Occipital lobe (tissue), 2 donors: ENCODE data around the gene ANKS1A. TPM values are rescaled to one million over a fixed set of nuclear protein-coding genes. Genes with fewer than 3 reads are reported as not detected.

Experiments
- DNase-seq: peaks from one replicate; lab custom pipeline; 2025; lab: John Stamatoyannopoulos, UW
- total RNA-seq: library from RNA; depleted of rRNA; stranded (reverse); fragments of >200 nt; gene quantifications from one replicate; pipeline ENCODE4 v1.2.3, GENCODE V29; 2014

Gene ANKS1A
- total RNA-seq, 1 donor from 2014 or later, result 11.4 TPM

DNA sequence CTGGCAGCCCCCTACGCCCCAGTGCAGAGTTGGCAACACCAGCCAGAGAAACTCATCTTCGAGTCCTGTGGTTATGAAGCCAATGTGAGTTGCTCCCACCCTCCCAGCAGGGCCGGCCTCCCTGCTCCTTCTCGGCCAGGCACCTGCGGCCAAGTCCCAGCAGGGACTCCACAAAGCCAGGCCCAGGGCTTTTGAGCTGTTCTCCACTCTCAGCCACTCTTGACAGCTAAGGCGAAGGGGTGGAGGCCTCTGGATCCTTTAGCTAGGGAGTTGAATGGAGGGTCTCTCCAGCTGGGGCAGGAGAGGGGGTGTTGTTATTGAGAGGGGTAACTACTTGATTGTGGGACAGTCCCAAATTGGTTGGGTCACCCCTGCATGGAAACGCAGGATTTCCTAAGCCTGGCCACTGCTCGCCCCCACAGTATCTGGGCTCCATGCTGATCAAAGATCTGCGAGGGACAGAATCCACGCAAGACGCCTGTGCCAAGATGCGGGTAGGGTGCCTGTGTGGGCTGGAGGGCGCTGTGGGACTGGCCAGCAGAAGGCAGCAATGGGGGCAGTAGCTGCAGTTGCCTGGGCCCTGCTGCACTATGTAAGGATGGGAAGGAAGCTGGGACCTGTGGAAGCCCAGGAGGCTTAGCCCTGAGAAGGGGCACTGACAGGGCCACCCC lies 193.8 kb downstream of the ANKS1A start:
- DNase-seq, result no peak

DNA sequence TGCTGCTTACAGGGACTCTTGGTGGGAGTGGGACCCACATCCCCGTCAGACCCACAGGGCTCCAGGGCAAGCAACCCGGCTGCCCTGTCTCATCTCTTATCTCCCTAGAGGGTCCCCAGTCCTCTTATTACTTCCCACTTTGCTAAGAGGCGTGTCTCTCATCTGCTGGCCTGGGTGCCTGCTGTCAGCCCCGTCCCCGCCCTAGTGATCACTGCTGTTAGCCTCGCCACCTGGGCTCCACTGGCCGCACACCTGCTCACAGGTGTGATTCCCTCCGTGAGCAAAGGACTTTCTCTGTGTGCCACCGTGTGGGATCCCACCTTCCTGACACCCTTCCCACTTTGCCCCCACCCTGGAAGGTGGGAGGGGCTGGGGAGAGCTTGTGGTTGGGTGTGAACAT lies 194.5 kb downstream of the ANKS1A start:
- no peak for DNase-seq

DNA sequence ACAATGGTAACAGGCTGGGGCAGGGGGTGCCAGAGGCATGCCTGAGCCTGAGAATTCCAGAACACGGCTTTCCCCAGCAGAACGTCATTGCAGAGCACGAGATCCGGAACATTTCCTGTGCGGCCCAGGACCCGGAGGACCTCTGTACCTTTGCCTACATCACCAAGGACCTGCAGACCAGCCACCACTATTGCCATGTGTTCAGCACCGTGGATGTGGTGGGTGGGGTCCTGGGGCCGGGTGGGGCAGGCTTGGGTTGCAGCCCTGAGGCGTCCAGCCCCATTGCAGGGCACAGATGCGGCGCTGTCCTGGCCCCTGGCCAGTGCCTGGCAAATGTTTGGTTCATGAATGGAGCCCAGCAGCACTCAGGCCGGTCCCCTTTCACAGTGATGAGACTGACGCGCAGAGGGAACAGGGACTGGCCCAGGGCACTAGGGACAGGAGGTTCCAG lies 195.0 kb downstream of the ANKS1A start:
- no peak for DNase-seq

DNA sequence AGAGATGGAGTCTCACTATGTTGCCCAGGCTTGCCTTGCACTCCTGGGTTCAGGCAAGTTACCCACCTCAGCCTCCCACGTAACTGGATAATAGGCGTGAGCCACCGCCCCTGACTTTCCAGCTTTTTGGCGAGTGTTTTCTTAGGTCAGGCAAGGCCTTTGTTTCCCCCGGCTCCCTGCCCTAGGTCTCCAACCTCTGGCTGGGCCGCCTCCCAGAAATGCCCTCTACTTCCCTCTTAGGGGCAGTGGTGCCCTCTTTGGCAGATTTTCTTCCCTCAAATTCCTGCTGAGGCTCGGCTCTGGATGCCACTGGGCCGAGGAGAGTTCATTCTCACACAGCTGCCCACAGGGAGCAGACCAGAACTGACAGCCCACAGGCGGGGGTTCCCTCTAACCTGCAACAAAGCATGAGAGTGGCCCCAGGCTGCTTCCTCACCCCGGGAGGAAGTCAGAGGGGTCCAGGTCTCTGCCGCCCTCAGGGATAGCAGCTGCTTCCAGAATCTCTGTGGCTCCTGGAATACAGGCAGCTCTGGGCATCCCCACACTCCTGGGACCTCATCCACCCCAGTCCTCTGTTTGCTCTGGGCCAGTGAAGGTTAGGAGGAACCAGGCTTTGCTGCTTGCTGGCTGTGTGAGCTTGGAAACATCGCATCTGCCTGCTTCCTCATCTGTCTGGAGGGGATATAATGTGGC lies 195.6 kb downstream of the ANKS1A start:
- DNase-seq, result no peak

DNA sequence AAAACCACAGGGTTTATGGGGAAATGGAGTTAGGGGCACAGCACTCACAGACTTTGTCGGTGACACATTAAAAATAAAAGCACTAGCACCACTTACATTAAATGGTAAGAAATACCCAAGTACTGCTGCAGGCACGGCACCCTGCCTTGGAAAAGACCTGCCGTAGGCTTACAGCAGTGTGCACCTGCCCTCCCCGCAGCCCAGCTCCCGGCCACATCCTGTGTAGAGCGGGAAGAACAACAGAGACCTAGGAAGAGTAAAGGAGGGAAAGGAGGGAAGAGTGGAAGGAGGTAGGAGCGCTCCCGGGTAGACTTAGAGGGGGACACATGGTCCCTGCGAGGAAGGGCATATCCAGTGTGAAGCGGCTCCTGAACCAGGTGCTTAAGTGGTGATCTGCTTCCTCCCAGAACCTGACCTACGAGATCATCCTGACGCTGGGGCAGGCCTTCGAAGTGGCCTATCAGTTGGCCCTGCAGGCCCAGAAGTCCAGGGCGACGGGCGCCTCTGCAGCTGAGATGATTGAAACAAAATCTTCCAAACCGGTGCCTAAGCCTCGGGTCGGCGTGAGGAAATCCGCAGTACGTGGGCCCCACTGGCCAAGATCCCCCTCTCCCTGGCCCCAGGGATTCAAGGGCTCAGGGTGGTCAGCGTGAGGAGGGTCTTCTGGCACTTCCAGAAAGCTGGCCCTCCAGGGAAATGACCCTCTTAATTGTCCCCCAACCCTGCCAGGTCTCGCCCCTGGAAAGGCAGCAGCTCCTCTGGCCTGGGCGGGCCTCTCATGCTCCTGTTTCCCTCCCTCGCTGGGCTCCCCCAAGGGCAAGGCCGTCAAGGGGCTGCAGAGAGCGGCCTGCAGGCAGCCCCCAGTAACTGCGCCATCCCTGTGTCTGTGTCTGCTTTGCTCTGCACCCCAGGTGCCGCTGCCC lies 196.6 kb downstream of the ANKS1A start:
- no peak for DNase-seq

DNA sequence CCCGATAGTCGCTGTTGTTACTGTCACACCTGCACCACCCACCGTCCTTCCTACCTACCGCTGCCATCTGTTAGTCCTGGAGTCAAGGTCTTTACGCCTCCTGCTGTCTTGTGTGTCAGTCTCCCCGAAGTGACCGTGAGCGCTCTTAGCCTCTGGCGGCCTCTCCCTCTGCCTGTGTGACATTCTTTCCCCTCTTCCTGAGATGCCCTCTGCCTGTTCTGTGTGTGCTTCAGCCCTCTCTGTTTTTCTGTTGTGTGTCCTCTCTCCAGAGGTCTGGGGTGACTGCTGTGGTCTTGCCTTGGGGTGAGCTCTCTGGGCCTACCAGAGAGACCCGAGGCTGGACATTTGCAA lies 197.2 kb downstream of the ANKS1A start:
- DNase-seq, result no peak

DNA sequence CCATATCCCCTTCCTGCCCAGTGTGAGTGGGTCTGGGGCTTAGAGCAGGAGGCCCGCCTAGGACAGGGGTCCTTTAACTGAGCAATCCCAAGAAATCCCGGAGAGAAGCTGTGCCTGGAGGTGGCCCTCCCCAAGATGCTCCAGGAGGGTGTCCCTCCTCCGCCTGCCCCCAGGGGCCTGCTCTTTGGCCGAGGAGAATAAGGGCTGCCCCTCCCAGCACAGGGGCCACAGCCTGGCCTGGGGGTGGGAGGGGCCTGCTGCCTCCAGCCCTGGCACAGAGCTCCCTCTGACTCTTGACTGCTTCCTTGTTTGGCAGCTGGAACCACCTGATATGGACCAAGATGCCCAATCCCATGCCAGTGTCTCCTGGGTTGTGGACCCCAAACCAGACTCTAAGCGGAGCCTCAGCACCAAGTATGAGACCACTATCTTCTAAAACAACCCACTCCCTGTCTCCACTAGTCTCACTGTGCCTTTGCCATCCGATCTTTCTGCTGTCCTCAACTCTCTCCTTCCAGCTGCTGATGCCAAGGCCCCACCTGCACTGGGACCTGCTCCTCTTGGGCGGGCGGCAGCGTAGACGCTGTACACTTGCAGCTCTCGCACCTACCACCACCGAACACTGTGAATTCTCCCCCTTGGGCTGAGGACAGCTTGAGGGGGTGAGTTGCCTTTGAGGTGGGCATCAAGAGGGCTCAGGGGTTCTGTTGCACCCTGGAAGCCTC lies 197.7 kb downstream of the ANKS1A start:
- no peak for DNase-seq

DNA sequence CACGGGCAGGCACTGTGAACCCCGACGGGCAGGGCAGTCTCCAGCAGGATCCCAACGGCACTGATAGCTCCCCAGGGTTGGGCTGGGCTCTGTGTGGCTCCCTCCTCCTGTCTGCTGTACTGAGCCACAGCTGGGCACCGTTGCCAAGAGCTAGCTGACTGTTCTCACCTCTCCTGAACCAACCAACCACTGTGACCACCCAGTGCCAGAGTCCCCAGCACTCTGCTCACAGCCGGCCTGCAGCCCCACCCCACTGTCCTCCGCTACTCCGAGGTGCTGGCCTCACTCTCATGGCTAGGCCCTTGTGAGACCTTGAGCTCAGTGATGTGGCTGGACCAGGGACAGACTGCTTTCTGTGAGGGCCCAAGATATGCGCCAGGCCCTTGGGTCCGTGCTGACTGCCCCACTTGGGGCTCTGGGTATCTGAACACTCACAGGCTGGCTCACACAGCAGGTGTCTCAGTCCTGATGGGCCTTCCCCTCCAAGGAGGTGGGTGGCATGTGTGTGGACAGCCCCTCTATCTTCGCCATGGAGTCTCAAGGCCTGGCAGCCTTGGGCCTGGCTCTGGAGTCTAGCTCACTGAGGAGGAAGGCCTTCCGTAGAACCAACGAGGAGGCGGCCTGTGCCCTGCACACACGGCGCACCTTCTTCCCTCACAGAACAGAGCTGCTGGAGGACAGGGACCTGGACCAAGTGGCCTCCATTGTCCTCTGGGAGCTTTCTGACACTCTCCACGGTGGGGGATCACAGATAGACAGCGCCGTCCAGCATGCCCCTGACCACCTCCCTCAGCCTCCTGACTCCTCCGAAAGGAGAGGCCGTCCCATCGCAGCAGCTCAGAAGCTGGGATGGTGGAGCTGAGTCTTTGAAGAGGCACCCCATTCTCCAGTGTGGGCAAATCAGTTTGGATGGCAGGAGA lies 198.6 kb downstream of the ANKS1A start:
- DNase-seq, result no peak

DNA sequence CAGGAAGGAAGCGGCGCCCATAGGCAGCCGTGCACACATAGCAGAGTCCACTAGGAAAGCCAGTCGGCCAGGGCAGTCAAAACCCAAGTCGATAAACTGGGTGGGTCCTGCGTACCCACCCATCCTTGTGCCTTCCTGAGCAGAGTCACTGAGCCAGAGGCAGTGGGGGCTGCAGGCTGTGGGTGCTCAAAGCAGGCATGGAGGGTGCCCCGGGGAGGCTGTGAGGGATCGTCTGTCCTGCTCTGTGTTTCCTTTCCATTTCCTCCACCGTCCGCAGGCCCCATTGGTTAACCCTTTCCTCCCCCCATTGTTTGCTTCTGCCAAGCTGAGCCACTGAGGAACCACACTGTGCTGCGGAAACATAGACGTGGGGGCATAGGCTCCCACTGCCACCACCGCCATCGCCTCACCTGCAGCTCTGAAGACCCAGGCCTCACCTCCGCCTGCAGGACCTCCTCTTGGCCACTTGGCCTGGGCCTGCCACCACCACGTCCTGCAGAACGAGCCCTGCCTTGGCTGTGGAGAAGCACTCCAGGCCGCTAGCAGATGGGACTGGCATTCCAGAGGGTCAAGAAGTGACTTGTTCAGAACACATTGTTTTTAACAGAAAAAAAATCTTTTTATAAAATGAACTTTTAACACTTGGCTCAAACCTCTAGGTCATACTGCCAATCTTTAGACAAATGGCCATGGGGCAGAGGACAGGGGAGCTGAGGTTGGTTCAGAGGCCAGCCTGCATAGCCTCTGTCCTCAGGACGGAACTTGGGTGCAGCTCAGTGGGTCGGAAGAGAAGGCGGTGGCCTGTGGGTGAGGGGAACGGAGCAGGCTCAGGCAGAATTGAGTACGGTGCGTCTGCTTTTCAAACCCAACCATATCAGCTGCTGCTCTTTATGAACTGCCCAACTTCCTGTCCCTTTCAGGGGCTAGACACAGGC lies 199.5 kb downstream of the ANKS1A start:
- no peak for DNase-seq

DNA sequence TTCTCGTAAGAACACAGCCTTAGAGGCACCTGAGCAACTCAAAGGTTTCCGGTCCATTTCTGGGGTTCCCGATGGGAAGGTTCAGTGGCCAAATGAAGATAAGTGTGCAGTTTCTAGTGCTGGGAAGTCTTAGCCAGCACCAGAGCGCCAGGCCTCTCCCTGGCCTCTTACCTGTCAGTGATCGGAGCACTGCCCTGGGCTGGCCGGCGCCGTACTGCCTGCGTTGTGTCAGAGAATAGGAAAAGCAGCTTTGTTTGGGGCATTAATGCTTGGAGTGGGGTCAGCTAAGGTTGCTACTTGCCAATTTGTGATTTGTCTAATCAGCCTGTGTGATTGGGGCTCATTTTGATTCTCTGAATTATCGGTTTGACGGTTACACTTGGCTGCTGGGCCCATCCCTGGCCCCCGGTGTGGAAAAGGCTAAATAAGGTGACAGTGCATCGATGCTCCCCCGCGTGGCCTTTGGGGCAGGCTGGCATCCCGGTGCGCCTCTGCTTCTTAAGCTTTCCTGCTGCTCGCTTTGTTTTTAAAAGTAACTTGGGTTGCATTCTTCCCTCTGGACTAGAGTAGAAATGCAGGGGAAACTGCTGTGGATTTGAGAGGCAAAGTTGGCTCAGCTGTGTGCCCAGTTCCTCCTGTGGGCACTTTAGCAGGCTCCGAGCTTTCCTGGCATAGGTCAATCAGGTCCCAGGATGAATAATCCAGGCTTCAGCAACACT lies 200.3 kb downstream of the ANKS1A start:
- DNase-seq, result no peak

DNA sequence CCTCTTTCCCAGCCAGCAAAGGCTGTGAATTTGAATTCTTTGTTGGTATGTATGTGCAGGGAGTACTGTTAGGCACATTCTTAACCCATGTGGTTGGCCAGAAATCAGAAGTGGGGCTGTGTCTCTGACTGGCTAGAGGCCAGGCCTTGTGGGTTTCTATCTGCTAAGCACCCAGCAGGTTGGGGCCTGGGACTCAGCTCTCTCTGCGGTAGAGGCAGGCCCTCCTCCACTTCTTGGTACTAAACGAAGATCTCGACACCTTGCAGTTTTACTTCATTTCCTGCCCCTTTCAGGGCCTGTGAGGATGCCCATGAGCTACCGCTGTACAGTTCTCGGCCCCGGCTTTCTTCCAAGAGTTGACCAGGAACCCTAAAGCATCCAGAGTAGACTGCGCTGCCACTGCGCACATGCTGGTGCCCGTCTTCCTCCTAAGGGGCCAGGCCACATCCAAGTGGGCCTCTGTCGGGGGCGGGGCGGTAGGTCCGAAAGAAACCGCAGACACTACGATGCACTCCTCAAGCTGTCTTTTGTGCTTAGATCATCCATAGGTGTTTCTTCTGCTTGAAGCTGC lies 201.0 kb downstream of the ANKS1A start:
- no peak for DNase-seq

DNA sequence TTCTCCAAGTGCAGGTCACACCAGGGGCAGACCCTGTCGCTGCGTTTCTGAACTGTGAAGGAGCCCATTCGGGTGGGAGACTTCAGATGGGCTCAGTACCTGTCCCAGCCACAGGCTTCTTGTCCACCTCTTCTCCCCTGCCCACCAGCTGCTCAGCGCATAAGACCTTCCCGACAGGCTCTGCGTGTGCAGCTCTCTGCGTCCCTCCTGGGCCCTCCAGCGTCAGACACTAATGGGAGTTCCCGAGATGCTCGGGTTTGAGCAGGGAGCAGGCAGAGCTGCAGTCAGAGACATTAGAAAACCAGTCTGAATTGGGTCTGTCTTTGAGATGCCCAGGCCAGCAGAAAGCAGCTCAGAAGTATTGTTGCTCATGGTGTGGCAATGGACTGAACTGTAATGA lies 201.7 kb downstream of the ANKS1A start:
- DNase-seq, result no peak

DNA sequence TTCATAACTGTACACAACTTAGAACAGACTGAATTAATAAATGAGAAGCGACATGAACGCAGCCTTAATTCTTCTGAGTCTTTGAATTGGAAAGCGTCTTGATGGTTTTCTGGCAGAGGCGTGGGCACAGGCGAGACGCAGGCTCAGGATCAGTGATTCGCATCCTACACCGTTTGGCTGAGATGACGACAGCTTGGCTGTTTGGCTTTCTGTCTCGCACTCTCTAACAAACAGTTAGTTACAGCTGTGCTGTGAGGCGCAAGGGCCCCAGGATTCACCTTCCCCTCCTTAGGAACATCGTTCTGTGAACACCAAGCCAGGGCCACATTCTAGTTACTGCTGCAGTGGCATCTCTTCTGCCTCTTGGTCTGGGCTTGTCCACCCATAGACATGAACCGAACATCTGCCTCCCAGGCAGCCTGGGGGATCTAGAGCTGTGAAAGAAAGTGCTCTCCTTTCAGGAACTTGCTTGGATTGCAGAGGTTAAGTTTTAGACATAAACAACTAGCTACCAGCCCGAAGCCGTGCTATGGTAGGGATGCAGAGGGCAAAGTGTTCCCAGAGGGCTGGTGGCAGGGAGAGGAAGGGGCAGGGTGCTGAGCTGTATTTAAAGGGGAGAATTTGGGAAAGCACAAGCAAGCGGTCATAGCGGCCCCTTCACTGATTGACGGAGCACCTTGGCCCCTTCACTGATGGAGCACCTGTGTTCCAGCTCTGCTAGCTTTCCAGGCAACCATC lies 202.5 kb downstream of the ANKS1A start:
- DNase-seq, result no peak

DNA sequence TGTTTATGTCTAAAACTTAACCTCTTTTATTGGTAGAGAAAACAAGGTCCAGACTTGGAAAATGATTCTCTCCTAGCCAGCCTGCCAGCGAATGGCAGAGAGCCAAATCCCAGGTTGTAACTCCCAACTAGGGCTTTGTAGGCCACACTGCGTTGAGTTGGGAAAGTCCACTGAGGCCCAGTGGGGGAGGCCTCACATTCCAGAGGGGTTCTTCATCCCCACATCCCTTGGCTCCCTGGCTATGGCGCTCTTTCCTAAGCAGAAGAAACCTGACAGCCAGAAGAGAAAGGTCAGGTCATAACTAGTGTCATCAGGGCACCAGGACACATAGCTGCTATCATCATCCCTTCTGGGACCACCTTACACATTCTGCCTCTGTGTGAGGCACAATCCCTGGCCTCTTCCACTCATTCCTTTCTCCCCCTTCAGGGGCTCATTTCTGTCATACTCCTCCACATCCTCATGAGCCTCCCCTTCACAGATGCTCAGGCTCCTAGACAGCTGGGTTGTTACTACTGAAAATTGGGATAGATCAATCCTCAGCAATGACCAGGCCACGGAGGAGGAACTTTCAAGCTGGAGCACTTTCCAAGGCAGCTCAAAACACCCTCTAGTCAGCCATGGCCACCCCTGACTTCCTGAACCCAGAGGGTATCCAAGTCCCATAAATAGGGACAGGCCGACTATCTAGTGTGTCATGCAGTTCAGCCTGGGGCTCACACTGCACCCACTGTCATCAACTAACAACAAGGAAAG lies 203.5 kb downstream of the ANKS1A start:
- no peak for DNase-seq

DNA sequence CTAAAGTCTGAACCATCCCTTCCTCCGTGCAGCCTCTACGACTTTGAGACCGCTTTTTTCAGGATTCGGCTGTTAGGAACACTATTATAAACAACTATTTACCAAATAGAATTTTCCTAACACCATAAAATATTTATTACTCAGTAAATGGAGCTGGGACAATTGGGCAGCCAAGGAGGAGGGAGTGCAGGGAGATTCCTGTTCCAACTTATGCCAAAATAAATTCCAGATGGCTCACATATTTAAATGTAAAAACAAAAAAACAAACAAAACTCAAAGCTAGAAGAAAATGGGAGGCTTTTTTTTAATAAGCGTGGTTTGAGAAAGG lies 204.0 kb downstream of the ANKS1A start:
- no peak for DNase-seq

DNA sequence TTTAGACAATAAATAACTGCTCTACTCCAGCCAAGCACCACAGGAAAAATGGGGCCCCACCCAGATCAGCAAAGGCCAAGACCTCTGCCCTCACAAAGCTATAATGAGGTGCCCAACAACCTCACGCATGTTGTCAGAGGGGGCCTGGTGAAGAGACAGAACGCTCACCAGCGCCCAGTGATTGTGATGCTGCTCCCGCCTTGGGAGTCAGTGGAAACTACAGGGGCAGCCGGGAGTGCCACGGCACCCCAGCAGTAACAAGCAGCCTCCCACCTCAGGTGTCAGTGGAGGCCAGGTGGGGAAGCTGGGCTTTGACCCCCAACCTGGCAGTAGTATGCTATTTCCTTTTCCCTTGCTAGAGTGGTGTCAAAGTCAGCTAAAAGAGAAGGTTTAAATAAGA lies 204.7 kb downstream of the ANKS1A start:
- no peak for DNase-seq

DNA sequence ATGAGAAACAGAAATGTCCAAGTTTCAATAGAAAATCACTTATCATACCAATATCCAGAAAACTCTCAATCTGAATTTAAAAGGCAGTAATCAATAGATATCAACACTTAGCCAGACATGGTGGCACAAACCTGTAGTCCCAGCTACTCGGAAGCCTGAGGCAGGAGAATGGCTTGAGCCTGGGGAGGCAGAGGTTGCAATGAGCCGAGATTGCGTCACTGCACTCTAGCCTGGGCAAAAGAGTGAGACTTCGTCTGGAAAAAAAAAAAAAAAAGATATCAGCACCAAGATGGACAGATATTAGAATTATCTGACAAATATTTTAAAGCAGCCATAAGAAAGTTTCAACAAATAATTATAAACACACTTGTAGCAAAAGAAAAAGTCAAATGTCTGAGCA lies 205.1 kb downstream of the ANKS1A start:
- no peak for DNase-seq
